Forelimb muscle (tissue), 1 donor: Measurements from ENCODE around the gene CERT1. TPM values are rescaled to one million over a fixed set of nuclear protein-coding genes. Genes with fewer than 3 reads are reported as not detected.
"Not testable (repeated sequence)": the region's sequence is repeated elsewhere in the genome, so short reads cannot be mapped to it uniquely, and the experiment has no call there.

ENCODE experiments used
- DNase-seq: peaks from one replicate; pipeline ENCODE4 v3.0.0-alpha.2; 2013; ENCODE audit warnings: low read depth
- polyA plus RNA-seq: library from polyadenylated mRNA; unstranded; fragments of 120-200 nt; gene quantifications from one replicate; pipeline ENCODE4 v1.2.1, GENCODE V29; 2013; ENCODE audit not compliant: insufficient read length

CERT1 gene
- polyA plus RNA-seq, 1 donor, result 32.4 TPM

GRCh38 chr5:75351139-75351926 lies 160.1 kb downstream of the CERT1 start:
- DNase-seq, result no peak

- DNase-seq, result no peak
These were observed 161.8 kb downstream of the CERT1 start for GRCh38 chr5:75349663-75350062.

- no peak for DNase-seq
These were observed 163.2 kb downstream of the CERT1 start for GRCh38 chr5:75348241-75348640.

GRCh38 chr5:75342836-75343235 lies 168.6 kb downstream of the CERT1 start:
- no peak for DNase-seq

GRCh38 chr5:75341934-75342333 lies 169.5 kb downstream of the CERT1 start:
- no peak for DNase-seq

GRCh38 chr5:75340714-75341478 lies 170.5 kb downstream of the CERT1 start:
- DNase-seq, result no peak

- DNase-seq, result no peak
These were observed 173.0 kb downstream of the CERT1 start for GRCh38 chr5:75338408-75338807.

- DNase-seq, result no peak
These were observed 173.9 kb downstream of the CERT1 start for GRCh38 chr5:75337366-75338021.

GRCh38 chr5:75336615-75337336 lies 174.7 kb downstream of the CERT1 start, which contains the start of gene HMGCR:
HMGCR (plus strand) TSS chr5:75337220; CDS start chr5:75342606, 5,386 bp downstream.
- DNase-seq, result peak; percentile 99

- no peak for DNase-seq
These were observed 175.3 kb downstream of the CERT1 start for GRCh38 chr5:75335952-75336614.

- DNase-seq, result no peak
These were observed 175.9 kb downstream of the CERT1 start for GRCh38 chr5:75335486-75335885.

- DNase-seq, result not testable (repeated sequence)
These were observed 177.0 kb downstream of the CERT1 start for GRCh38 chr5:75334413-75334812.

GRCh38 chr5:75333759-75334158 lies 177.7 kb downstream of the CERT1 start:
- not testable (repeated sequence) for DNase-seq

- DNase-seq, result no peak
These were observed 180.0 kb downstream of the CERT1 start for GRCh38 chr5:75331095-75332090.

GRCh38 chr5:75330404-75330803 lies 181.0 kb downstream of the CERT1 start:
- no peak for DNase-seq

Other genes with a start within 250 kb of the CERT1 start
- gene HMGCR, start 174.4 kb downstream of the CERT1 start, polyA plus RNA-seq, result 29.4 TPM
- gene POLK, start 262 bp upstream of the CERT1 start, polyA plus RNA-seq, result 23.4 TPM
- gene ANKDD1B, start 99.8 kb upstream of the CERT1 start, polyA plus RNA-seq, result 1.0 TPM
- gene POC5, start 205.8 kb upstream of the CERT1 start, polyA plus RNA-seq, result 7.9 TPM